Gastrocnemius medialis (tissue), 4 donors: ENCODE data around the gene GPR183. TPM values are rescaled to one million over a fixed set of nuclear protein-coding genes. Genes with fewer than 3 reads are reported as not detected.

Source experiments
- ATAC-seq, 2 donors: fragments of 150-250 bp; one replicate each; pipeline ENCODE4 v1.9.1; 2016
- DNase-seq, 2 donors: peaks; one replicate each; pipeline ENCODE4 v3.0.0-alpha.2; 2019
- H3K27ac ChIP-seq, 4 donors: fragments of 200-600 bp; sonication (generic); 1 replicate in 1 of 4; 2 replicates in 3 of 4; pipeline ENCODE4 v1.5.1; 2016 to 2018; ENCODE audit warnings: mild to moderate bottlenecking in 2 of 4, moderate library complexity in 1 of 4
- H3K27me3 ChIP-seq, 3 donors: fragments of 200-600 bp; sonication (generic) in 2 of 3; 1 replicate in 1 of 3; 2 replicates in 2 of 3; pipeline versions ENCODE4 v1.5.1 to v1.6.0; 2016 to 2019; ENCODE audit warnings: mild to moderate bottlenecking in 1 of 3, moderate library complexity in 1 of 3
- H3K36me3 ChIP-seq, 2 donors: fragments of 200-600 bp; sonication (generic) in 1 of 2; one replicate each; pipeline ENCODE4 v1.5.1; 2017 to 2018
- H3K4me1 ChIP-seq, 2 donors: fragments of 200-600 bp; sonication (generic) in 1 of 2; one replicate each; pipeline ENCODE4 v1.5.1; 2016 to 2017; ENCODE audit warnings: mild to moderate bottlenecking in 2 of 2
- H3K4me3 ChIP-seq, 4 donors: fragments of 200-600 bp; sonication (generic) in 3 of 4; 1 replicate in 1 of 4; 2 replicates in 3 of 4; pipeline ENCODE4 v1.5.1; 2016 to 2019; ENCODE audit warnings: mild to moderate bottlenecking in 2 of 4
- H3K9me3 ChIP-seq, 3 donors: fragments of 200-600 bp; sonication (generic) in 2 of 3; 1 replicate in 1 of 3; 2 replicates in 2 of 3; pipeline ENCODE4 v1.5.1; 2016 to 2019
- CTCF ChIP-seq, 5 experiments: fragments of 450-650 bp in 3 of 5; fragments of 200-600 bp in 2 of 5; sonication (generic) in 2 of 5; IDR thresholded peaks in 4 of 5; conservative IDR thresholded peaks in 1 of 5; 1 replicate in 4 of 5; 2 replicates in 1 of 5; pipeline ENCODE4 v1.5.1; 2016 to 2019; ENCODE audit warnings: antibody characterized with exemption in 5 of 5, mild to moderate bottlenecking in 3 of 5, moderate library complexity in 3 of 5
- POLR2A ChIP-seq, 2 donors: fragments of 450-650 bp; IDR thresholded peaks; one replicate each; pipeline ENCODE4 v1.6.1; 2017; ENCODE audit warnings: antibody characterized with exemption in 2 of 2, mild to moderate bottlenecking in 2 of 2, moderate library complexity in 2 of 2
- in situ Hi-C, 4 donors: fragments of 200-750 bp; cut with MboI; loops; one replicate each; pipeline versions ENCODE4 v1.15.0 to v1.8.0; 2017; ENCODE audit warnings: low sequenced_read_pairs in 4 of 4
- intact Hi-C: fragments of 100-400 bp; cut with DNase I; formaldehyde crosslinking; loops from one replicate; pipeline ENCODE4 v1.15.1; 2023; ENCODE audit warnings: low total_unique reads
- total RNA-seq, 4 donors: library from RNA; depleted of rRNA; stranded (reverse); fragments of >200 nt; gene quantifications; one replicate each; pipeline versions ENCODE4 v1.1.0 to v1.2.3, GENCODE V29; 2016

The GPR183 gene
- total RNA-seq, 4 donors from 2014 or later = 0.49 to 3.4 (median 2.5) TPM

- in situ Hi-C loops = no loop called here
- Histone ChIP-seq H3K4me3 (no peak overlapping the region), H3K27ac (peak overlapping the region in 2 of 4 donors; percentile 1 to 75), H3K9me3 (no peaks in the 10 kb centered on the region), H3K4me1 (peaks cover 40 to 59% of the 10 kb centered on the region in 2 donors), H3K27me3 (no peaks in the 10 kb centered on the region), H3K36me3 (no peaks in the 10 kb centered on the region)
- ATAC-seq = no peak
- TF ChIP-seq POLR2A (IDR thresholded peaks at IDR 0.05) (peak in 1 of 2 donors; percentile 2), CTCF (IDR thresholded peaks at IDR 0.05 in 4 of 5, conservative IDR thresholded peaks at IDR 0.05 in 1 of 5) (no peak)
- intact Hi-C loops = loop anchor here (10.0 kb wide), 2 partner anchors 85 to 215 kb away; no protein-coding TSS in a partner anchor
- DNase-seq = no peak
Measured at GRCh38 chr13:99279637-99280036, 27.6 kb downstream of the GPR183 start.

GRCh38 chr13:99278843-99279242 is 28.4 kb downstream of the GPR183 start:
- no peak for DNase-seq
- intact Hi-C loops (loop anchor here (10.0 kb wide), 1 partner anchor 86 kb away; no protein-coding TSS in a partner anchor), in situ Hi-C loops (no loop called here)
- TF ChIP-seq CTCF (IDR thresholded peaks at IDR 0.05 in 4 of 5, conservative IDR thresholded peaks at IDR 0.05 in 1 of 5) (no peak), POLR2A (IDR thresholded peaks at IDR 0.05) (no peak)
- H3K4me1 ChIP-seq = peaks cover 40 to 59% of the 10 kb centered on the region in 2 donors
- no peak for ATAC-seq
- H3K27ac ChIP-seq = no peak overlapping the region
- H3K36me3 ChIP-seq = no peaks in the 10 kb centered on the region
- no peaks in the 10 kb centered on the region for H3K9me3 ChIP-seq
- H3K4me3 ChIP-seq = no peak overlapping the region
- H3K27me3 ChIP-seq = no peaks in the 10 kb centered on the region

- TF ChIP-seq CTCF (IDR thresholded peaks at IDR 0.05 in 4 of 5, conservative IDR thresholded peaks at IDR 0.05 in 1 of 5) = no peak
- no peak for TF ChIP-seq POLR2A (IDR thresholded peaks at IDR 0.05)
- Histone ChIP-seq H3K4me1 (peaks cover 40 to 59% of the 10 kb centered on the region in 2 donors), H3K36me3 (no peaks in the 10 kb centered on the region), H3K27me3 (no peaks in the 10 kb centered on the region), H3K27ac (no peak overlapping the region), H3K4me3 (no peak overlapping the region), H3K9me3 (no peaks in the 10 kb centered on the region)
- intact Hi-C loops (loop anchor here (10.0 kb wide), 1 partner anchor 87 kb away; no protein-coding TSS in a partner anchor), in situ Hi-C loops (no loop called here)
- no peak for ATAC-seq
- DNase-seq = no peak
Measured at GRCh38 chr13:99278200-99278599, 29.0 kb downstream of the GPR183 start.

- no peaks in the 10 kb centered on the region for H3K9me3 ChIP-seq
- H3K4me3 ChIP-seq = no peak overlapping the region
- no peak overlapping the region for H3K27ac ChIP-seq
- H3K36me3 ChIP-seq = no peaks in the 10 kb centered on the region
- no peaks in the 10 kb centered on the region for H3K27me3 ChIP-seq
- H3K4me1 ChIP-seq = peaks cover 37 to 53% of the 10 kb centered on the region in 2 donors
- in situ Hi-C loops (no loop called here), intact Hi-C loops (loop anchor here (10.0 kb wide), 1 partner anchor 87 kb away; no protein-coding TSS in a partner anchor)
- TF ChIP-seq CTCF (IDR thresholded peaks at IDR 0.05 in 4 of 5, conservative IDR thresholded peaks at IDR 0.05 in 1 of 5) = no peak
- no peak for TF ChIP-seq POLR2A (IDR thresholded peaks at IDR 0.05)
- no peak for ATAC-seq
- no peak for DNase-seq
Measured at GRCh38 chr13:99277629-99278028, 29.6 kb downstream of the GPR183 start.

- peak in 1 of 2 donors; percentile 28 for ATAC-seq
Measured at GRCh38 chr13:99276706-99277105, 30.5 kb downstream of the GPR183 start.

More at GRCh38 chr13:99276706-99277105, 30.5 kb downstream of the GPR183 start:
- H3K9me3 ChIP-seq = no peaks in the 10 kb centered on the region
- peak in 1 of 5 experiments; percentile 16 for TF ChIP-seq CTCF (IDR thresholded peaks at IDR 0.05 in 4 of 5, conservative IDR thresholded peaks at IDR 0.05 in 1 of 5)
- TF ChIP-seq POLR2A (IDR thresholded peaks at IDR 0.05) = no peak
- H3K4me1 ChIP-seq = peaks cover 28 to 44% of the 10 kb centered on the region in 2 donors
- no peak for DNase-seq
- intact Hi-C loops (loop anchor here (10.0 kb wide), 1 partner anchor 88 kb away; no protein-coding TSS in a partner anchor), in situ Hi-C loops (no loop called here)
- H3K27ac ChIP-seq = peak overlapping the region in 1 of 4 donors; percentile 42
- no peaks in the 10 kb centered on the region for H3K27me3 ChIP-seq
- H3K4me3 ChIP-seq = no peak overlapping the region
- H3K36me3 ChIP-seq = no peaks in the 10 kb centered on the region
